ENCODE measurements around the gene IL2RA.

GRCh38 chr10:6011558-6011957 is 50.6 kb downstream of the IL2RA start:
- TF ChIP-seq, protein P1, sequence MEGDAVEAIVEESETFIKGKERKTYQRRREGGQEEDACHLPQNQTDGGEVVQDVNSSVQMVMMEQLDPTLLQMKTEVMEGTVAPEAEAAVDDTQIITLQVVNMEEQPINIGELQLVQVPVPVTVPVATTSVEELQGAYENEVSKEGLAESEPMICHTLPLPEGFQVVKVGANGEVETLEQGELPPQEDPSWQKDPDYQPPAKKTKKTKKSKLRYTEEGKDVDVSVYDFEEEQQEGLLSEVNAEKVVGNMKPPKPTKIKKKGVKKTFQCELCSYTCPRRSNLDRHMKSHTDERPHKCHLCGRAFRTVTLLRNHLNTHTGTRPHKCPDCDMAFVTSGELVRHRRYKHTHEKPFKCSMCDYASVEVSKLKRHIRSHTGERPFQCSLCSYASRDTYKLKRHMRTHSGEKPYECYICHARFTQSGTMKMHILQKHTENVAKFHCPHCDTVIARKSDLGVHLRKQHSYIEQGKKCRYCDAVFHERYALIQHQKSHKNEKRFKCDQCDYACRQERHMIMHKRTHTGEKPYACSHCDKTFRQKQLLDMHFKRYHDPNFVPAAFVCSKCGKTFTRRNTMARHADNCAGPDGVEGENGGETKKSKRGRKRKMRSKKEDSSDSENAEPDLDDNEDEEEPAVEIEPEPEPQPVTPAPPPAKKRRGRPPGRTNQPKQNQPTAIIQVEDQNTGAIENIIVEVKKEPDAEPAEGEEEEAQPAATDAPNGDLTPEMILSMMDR (conservative IDR thresholded peaks at IDR 0.05) = no peak
- no peak for TF ChIP-seq ZFX (IDR thresholded peaks at IDR 0.05)

Data from C4-2B (cell line).